PC-3 (cell line): ENCODE measurements around the gene CCR5AS.

Source experiments
- CTCF ChIP-seq: fragments of 300-600 bp; sonication (generic); conservative IDR thresholded peaks from 2 replicates; pipeline ENCODE4 v1.5.1; 2017; ENCODE audit warnings: antibody characterized with exemption, low read depth, mild to moderate bottlenecking, low read length
- EZH2 ChIP-seq: fragments of 300-600 bp; sonication (generic); IDR thresholded peaks from one replicate; pipeline ENCODE4 v1.6.1; 2017; ENCODE audit warnings: antibody characterized with exemption, mild to moderate bottlenecking, low read length; ENCODE audit not compliant: unreplicated experiment

GRCh38 chr3:46386205-46386604 lies 20.7 kb downstream of the CCR5AS start:
- TF ChIP-seq EZH2: no peak
- TF ChIP-seq CTCF: no peak
